HG03280 (cell line): Measurements from ENCODE around the gene PDE9A.

Source experiments
- ATAC-seq: cut with Tn5 transposase; IDR thresholded peaks from one replicate; pipeline ENCODE4 v1.9.1; 2021; ENCODE audit warnings: mild to moderate bottlenecking, moderate library complexity; ENCODE audit not compliant: unreplicated experiment

PDE9A gene

DNA sequence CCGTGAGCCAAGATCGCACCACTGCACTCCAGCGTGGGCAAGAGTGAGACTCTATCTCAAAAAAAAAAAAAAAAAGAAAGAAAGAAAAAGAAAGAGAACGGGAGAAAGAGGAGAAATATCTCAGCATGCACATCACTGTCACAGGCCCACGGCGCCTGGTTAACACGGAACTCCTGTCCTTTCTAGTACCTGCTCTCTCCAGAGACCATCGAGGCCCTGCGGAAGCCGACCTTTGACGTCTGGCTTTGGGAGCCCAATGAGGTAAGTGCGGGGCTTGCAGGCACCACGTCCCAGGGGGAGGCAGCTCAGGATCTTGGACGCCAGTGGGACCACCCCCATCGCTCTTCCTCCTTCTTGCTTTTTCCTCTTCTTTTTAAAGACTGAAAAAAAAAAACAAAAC lies 100.4 kb downstream of the PDE9A start:
- ATAC-seq: no peak

DNA sequence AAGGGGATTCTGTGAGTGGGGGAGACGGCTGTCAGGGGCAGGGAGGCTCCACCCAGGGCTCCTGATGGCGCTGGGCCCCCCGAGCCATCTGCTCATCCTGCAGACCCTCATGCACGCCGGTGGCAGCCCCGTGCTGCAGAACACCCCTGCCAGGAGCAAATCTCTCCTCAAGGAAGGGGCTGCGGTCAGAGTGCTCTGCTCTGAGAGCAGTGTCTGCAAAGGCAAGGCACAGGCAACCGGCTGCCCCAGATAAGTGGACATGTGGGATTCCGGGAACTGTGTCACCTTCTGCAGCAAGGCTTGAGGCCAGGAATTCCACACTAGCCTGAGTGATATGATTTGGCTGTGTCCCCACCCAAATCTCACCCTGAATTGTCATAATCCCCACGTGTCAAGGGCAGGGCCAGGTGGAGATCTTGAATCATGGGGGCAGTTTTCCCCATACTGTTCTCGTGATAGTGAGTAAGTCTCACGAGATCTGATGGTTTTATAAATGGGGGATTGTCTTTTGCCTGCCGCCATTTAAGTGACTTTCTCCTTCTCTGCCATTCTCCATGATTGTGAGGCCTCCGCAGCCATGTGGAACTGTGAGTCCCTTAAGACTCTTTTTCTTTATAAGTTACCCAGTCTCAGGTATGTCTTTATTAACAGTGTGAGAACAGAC lies 101.0 kb downstream of the PDE9A start:
- ATAC-seq: no peak

DNA sequence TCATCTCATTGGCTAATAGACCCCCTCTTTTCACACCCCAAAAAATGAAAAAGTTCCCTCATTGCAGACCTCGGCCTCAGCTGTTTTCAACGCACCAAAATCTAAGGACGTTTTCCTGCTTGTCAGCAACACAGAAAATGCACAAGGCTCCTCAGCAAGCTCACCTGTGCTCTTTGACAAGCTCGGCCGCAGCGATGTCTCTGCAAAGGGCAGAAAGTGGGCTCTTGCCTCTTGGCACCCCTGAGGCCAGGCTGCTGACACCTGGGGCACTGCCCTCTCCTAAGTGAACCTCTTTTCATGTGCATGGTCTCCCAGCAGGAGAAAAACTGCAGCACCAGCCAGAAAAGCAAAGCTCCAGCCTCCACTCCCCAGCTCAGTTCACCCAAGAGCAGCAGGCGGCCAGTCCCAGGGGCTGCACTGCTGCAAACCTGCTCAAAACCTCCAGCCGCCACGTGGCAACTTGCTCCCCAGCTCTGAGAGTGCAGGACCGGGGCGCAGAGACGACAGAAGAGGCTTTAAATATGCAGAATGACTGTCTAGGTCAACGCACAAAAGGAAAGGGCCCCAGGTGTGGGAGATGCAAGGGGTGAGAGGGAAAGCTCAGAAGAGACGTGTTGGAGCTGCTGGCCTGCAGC lies 101.7 kb downstream of the PDE9A start:
- no peak for ATAC-seq

DNA sequence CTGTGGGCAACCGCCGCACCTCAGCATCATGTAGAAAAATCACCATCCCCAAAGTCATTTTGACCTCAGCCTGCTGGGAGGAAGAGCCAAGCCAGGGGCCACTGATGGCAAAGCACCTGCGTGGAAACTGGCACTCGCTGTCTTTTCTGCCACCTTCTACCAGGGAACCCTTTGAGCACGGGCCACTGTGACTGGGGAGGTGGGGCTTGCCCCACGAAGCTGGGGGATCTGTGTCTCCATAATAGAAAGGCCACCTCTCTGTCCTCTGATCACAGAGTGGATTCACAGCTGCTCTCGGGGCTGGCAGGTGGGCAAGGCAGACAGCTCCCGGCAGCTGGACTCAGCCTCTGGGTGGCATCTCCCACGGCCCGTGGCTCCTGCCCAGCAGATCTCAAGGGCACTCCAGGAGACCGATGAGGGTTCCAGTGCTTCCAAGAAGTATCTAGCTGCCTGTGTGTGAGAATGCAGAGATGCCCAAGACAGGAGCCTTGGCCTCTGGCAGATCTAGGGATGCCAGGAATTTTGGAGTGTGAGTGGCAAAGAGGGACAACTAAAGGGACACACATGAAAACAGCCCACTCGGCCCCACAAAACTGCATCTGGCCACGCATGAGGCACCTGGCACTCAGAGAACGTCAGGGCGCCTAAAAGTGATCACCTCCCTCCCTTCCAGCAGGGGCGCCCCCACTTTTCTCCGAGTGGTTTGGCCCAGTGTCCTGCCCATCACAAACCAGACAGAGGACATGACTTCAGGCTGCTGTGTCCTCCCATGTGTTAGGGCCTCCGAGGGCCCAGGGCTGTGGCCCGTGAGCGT lies 102.6 kb downstream of the PDE9A start:
- ATAC-seq: no peak

DNA sequence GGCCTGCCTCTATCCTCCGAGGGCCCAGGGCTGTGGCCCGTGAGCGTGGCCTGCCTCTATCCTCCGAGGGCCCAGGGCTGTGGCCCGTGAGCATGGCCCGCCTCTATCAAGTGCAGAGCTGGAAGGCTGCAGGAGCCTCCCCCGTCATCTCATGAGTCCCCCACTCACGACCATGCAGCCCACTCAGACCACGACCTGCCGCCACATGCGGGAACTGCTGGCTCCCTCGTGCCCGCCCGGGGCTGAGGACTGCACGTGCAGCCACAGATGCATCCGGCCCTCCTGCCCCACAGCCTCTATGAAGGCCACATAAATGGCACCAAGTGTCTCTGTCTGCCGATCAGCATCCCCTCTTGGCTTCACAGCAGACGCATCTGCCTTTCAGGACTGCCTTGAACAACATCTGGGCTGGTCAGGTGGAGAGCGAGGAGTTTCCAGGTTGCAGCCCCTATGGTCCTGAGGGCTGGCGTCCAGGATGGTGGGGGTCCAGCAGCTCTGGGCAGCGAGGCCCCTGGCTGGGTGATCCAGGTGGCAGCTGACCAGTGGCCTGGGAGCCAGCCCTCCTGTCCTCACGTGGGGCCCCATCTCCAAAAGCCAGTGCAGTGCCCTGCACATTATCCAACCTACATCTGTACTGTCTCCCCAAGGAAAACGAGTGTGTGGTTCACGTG lies 103.3 kb downstream of the PDE9A start:
- ATAC-seq: no peak

- ATAC-seq: no peak
Measured at GRCh38 chr21:42757422-42757821, 104.0 kb downstream of the PDE9A start.

- ATAC-seq: no peak
Measured at GRCh38 chr21:42757826-42758655, 104.6 kb downstream of the PDE9A start.

DNA sequence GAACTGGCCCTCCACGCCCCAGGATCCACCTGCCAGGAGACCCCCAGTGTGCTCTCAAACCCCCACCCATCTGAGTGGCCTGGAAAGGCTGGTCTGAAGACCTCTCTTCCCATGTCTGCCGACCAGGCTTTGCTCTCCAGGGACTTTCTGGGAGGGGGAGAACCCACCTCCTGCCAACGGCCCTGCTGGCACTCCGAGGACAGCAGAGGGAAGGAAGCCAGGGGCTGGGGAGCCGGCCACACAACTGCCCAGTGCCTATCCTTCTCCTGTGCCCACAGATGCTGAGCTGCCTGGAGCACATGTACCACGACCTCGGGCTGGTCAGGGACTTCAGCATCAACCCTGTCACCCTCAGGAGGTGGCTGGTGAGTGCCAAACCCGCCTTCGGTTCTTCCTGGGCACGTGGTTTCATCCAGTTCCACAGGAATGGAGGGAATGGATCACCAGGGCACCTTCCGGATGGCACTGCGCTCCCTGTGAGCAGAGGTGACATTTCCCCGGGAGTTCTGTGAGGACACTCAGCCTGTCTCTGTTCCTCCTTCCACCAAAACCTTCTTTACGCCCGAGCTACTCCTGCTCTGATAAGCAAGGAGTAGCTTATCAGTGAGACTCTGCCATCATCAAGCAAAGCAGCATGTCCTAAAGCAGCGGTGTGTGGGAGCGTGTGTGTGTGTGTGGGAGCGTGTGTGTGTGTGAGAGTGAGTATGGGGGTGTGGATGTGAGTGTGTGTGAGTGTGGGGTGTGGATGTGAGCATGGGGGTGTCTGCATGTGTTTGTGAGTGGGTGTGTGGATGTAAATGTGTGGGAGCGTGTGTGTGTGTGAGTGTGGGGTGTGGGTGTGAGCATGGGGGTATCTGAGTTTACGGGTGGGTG lies 105.5 kb downstream of the PDE9A start:
- no peak for ATAC-seq

DNA sequence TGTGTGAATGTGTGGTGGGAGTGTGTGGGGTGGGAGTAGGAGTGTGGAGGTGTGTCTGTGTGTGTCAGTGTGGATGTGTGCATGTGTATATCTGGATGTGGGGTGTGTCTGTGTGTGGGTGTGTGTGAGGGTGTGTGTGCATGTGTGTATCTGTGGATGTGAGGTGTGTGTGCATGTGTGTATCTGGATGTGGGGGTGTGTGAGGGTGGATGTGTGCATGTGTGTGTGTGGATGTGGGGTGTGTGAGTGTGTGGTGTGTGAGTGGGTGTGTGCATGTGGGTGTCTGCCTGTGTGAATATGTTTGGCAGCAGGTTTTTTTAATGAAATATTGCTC lies 106.1 kb downstream of the PDE9A start:
- no peak for ATAC-seq

GRCh38 chr21:42760361-42760950 lies 107.0 kb downstream of the PDE9A start:
- ATAC-seq: no peak

DNA sequence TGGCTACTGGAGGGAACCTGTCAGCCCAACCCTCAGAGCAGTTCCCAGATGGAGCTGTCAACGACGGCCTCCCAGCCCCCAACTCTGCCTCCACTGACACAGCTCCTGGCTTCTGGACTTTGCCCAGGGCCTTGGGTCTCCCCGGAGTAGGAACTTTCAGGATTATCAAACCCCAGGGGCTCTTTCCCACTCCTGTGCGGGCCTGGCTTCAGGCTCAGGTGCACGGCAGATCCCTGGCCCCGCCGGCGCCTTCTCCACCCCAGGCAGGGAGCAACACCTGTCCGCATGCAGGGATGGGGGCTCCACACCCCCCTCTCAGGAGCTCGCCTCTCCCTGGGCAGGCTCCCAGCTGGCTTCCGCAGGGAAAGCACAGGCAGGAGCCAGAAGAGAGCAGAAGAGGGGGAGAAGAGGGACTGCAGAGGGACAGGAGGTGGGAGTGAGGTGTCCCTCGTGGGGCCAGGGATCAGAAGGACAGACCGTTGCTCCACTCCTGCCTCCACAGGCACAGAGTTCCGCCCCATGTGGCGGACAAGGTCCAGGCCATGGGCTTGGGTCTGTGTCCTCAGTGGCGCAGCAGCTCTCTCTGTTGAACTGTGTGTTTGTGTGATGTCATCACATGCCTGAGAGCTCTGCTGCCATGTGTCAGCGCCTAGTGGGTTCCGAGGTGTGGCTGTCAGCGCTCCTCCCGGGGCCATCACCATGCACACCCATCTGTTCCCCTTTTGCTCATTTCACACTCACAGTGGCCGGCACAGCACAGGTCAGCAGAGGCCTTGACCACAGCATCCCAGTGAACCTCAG lies 107.7 kb downstream of the PDE9A start:
- no peak for ATAC-seq

GRCh38 chr21:42761776-42762335 lies 108.4 kb downstream of the PDE9A start:
- no peak for ATAC-seq

GRCh38 chr21:42763581-42764442 lies 110.4 kb downstream of the PDE9A start:
- ATAC-seq: no peak

- ATAC-seq: no peak
Measured at GRCh38 chr21:42764443-42764760, 111.0 kb downstream of the PDE9A start.

GRCh38 chr21:42764883-42765282 lies 111.5 kb downstream of the PDE9A start:
- ATAC-seq: no peak

- ATAC-seq: no peak
Measured at GRCh38 chr21:42765656-42766055, 112.2 kb downstream of the PDE9A start.

DNA sequence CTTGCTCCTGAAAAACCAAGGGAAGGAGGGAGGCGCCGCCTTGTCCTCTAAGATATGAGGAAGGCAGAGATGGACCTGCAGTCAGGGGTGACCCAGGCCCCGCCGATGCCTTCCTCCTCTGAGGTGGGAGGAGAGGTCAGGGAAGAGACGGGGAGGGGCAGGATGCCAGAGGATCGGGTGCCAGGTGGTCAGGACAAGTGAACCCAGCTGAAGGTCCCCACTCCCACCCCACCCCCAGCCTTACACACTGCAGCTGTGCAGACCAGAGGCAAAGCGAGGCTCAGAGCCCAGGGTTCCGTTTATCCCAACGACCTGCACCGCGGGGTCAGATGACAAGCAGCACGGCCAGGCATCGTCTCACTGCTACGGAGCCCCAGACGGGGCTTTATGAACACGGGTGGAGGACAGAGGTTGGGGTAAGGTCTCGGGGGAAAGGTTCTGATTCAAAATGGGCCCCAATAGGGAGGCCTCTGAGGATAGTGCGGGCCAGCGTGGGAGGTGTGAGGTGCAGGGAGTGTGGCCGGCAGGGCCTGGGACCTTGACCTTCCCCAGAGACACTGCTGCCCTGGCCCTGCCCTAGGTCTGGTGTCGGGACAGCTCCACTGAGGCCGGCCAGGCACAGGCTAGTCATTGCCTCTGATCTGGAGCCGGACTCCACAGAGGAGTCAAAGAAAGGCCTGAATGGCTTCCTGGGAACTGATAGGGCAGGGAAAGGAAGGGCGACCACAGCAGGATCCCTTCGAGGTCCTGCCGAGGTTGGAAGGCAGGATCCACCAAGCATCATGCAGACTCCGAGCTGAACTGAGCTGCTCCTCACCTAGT lies 113.5 kb downstream of the PDE9A start:
- ATAC-seq: no peak
